ENCODE data around the gene SPATA2.

- no peak for TF ChIP-seq TAF1 (IDR thresholded peaks at IDR 0.05; ENCODE audit: borderline replicate concordance, insufficient read depth, low read length)
- TF ChIP-seq POLR2AphosphoS5 (IDR thresholded peaks at IDR 0.05; ENCODE audit: low read depth, low read length): no peak
These were observed 7.1 kb downstream of the SPATA2 start for GRCh38 chr20:49908258-49908565.
